NCI-H2196 (cell line): ENCODE data around the gene WBP1L.
"Not testable (repeated sequence)": the region's sequence is repeated elsewhere in the genome, so short reads cannot be mapped to it uniquely, and the experiment has no call there.

ENCODE experiments used
- DNase-seq: peaks from one replicate; lab custom pipeline; 2025; ENCODE audit not compliant: unreplicated experiment; lab: John Stamatoyannopoulos, UW

WBP1L gene

GRCh38 chr10:102804382-102805055 is 60.8 kb downstream of the WBP1L start:
- DNase-seq, result no peak

- no peak for DNase-seq
Observed at GRCh38 chr10:102808380-102808779, 64.6 kb downstream of the WBP1L start.

- no peak for DNase-seq
Observed at GRCh38 chr10:102811346-102811745, 67.6 kb downstream of the WBP1L start.

- DNase-seq, result no peak
Observed at GRCh38 chr10:102812231-102812876, 68.6 kb downstream of the WBP1L start.

GRCh38 chr10:102813017-102813541 is 69.3 kb downstream of the WBP1L start:
- DNase-seq, result no peak

GRCh38 chr10:102813734-102814452 is 70.1 kb downstream of the WBP1L start:
- no peak for DNase-seq

- DNase-seq, result no peak
Observed at GRCh38 chr10:102814453-102814871, 70.7 kb downstream of the WBP1L start.

- DNase-seq, result no peak
Observed at GRCh38 chr10:102814873-102815661, 71.3 kb downstream of the WBP1L start.

GRCh38 chr10:102815790-102816549 is 72.2 kb downstream of the WBP1L start:
- no peak for DNase-seq

- no peak for DNase-seq
Observed at GRCh38 chr10:102817175-102817574, 73.4 kb downstream of the WBP1L start.

GRCh38 chr10:102819054-102819453 is 75.3 kb downstream of the WBP1L start:
- no peak for DNase-seq

GRCh38 chr10:102820008-102820407 is 76.3 kb downstream of the WBP1L start:
- DNase-seq, result not testable (repeated sequence)

GRCh38 chr10:102822222-102822621 is 78.5 kb downstream of the WBP1L start:
- DNase-seq, result no peak

- DNase-seq, result no peak
Observed at GRCh38 chr10:102824664-102825063, 80.9 kb downstream of the WBP1L start.

- no peak for DNase-seq
Observed at GRCh38 chr10:102826148-102826796, 82.5 kb downstream of the WBP1L start.

- DNase-seq, result no peak
Observed at GRCh38 chr10:102827597-102827975, 83.8 kb downstream of the WBP1L start.

- no peak for DNase-seq
Observed at GRCh38 chr10:102831322-102832071, 87.7 kb downstream of the WBP1L start.

GRCh38 chr10:102832248-102832647 is 88.5 kb downstream of the WBP1L start:
- no peak for DNase-seq

- DNase-seq, result no peak
Observed at GRCh38 chr10:102832987-102833386, 89.2 kb downstream of the WBP1L start.
